HG03097 (cell line): Measurements from ENCODE around the gene PXK.
"Not testable (repeated sequence)": the region's sequence is repeated elsewhere in the genome, so short reads cannot be mapped to it uniquely, and the experiment has no call there.

Source experiments
- ATAC-seq: cut with Tn5 transposase; IDR thresholded peaks from one replicate; pipeline ENCODE4 v1.9.1; 2021; ENCODE audit not compliant: unreplicated experiment, low FRiP score

The PXK gene

DNA sequence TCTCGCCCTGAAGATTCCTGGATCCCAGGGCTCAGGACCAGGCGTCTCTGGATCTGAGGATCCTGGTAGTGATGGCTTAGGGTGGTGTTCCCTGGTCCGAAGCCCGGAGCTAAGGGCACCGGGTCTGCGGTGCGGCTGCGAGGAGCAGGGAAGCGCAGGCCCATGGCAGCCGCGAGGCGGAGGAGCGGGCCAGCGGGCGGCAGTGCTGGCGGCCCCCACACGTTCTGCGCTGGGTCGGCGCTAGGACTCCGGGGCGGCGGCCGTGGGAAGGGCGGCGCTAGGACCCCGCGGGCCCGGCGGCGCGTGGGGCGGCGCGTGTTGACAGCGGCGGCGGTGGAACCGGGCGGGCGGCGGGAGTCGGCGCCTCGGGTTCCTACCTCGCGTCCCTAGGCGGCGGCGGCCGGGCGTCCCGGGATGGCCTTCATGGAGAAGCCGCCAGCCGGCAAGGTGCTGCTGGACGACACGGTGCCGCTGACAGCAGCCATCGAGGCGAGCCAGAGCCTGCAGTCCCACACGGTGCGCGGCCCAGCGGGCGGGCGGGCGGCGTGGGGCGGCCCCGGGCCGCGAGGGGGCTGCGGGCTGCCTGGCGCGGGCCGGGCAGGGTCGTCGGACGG lies at the start of gene PXK:
TSS of gene PXK (plus strand) at position 318 of the 614 bp plus-strand sequence. CDS start at position 415, 97 bp downstream.
- ATAC-seq: peak; percentile 75

DNA sequence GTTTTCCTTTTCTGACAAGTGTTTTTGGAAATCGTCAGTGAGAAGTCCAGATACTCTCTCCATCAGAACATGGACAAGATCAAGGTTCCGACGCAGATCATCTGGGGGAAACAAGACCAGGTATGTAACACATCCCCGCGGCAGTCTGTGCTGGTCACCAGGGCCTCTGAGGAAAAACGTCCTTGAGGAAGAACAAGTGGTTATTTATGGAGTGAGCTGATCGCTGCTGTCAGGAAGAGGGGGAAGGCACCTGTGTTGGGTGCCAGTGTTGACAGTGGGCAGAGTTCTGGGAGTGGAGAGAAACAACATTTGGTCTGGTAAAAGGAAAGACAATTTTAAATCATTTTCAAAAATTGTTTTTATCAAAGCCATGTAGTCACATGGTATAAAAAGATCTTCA lies 47.4 kb upstream of the PXK start:
- no peak for ATAC-seq

DNA sequence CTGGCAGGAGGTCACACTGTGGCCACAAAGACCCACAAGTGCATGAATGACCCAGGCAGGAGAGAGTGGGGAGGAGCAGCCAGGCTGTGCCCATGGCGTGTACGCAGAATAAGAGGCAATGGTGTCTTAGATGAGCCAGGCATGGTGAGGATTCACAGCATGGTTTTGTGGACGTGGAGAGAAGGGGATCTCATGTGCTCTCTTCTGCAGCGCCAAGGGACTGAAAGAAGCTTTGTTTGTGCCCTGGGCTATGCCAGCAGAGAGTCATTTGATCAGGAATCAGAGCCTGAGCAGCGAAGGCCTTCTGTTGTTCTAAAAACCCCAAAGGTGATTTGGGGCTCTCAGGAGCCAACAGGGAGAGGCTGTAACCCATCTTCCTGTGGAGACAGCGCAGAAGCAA lies 45.3 kb upstream of the PXK start:
- ATAC-seq: no peak

DNA sequence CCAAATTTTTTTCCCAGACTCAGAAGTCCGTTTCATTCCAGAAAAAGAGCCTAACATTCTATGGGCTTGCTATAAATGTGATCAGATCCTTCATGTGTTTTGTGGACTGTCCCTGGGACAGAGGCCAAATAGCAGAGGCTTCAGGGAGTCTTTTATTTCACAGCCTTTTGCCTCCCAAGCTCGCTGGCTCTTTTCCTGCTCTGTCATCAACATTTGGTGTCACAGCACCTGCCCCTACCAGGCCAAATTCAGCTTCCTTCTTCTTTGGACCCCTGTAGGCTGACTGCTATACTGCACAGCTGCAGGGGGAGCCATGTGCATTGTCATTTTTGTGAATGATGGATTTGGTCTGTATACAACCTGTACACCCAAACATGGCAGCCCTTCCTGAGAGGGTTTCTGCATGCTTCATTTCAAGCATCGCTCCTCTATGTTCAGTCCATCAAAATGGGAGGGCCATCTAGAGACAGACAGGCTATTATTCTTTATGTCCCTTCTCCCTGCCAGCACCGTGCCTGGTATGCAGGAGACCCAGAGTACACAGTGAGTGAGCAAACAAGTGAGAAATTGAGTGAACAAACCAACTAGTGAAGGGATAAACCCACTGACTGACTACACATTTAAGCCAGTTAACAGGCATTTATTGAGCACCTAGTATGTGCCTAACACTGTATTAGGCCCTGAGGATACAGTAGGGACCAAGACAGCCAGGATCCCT lies 44.5 kb upstream of the PXK start:
- ATAC-seq: no peak

DNA sequence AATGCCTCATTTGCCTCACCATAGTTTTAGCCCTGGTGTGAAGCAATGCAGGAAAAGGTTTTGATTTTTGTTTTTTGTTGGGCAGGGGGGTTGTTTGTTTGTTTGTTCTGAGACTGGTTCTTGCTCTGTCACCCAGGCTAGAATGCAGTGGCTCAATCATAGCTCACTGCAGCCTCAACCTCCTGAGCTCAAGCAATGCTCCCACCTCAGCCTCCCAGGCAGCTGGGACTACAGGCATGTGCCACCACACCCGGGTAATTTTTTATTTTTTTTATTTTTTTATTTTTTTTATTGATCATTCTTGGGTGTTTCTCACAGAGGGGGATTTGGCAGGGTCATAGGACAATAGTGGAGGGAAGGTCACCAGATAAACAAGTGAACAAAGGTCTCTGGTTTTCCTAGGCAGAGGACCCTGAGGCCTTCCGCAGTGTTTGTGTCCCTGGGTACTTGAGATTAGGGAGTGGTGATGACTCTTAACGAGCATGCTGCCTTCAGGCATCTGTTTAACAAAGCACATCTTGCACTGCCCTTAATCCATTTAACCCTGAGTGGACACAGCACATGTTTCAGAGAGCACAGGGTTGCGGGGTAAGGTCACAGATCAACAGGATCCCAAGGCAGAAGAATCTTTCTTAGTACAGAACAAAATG lies 43.6 kb upstream of the PXK start:
- not testable (repeated sequence) for ATAC-seq

DNA sequence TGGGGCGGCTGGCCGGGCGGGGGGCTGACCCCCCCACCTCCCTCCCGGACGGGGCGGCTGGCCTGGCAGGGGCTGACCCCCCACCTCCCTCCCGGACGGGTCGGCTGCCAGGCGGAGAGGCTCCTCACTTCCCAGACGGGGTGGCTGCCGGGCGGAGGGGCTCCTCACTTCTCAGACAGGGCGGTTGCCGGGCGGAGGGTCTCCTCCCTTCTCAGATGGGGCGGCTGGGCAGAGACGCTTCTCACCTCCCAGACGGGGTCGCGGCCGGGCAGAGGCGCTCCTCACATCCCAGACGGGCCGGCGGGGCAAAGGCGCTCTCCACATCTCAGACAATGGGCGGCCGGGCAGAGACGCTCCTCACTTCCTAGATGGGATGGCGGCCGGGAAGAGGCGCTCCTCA lies 42.2 kb upstream of the PXK start:
- not testable (repeated sequence) for ATAC-seq

DNA sequence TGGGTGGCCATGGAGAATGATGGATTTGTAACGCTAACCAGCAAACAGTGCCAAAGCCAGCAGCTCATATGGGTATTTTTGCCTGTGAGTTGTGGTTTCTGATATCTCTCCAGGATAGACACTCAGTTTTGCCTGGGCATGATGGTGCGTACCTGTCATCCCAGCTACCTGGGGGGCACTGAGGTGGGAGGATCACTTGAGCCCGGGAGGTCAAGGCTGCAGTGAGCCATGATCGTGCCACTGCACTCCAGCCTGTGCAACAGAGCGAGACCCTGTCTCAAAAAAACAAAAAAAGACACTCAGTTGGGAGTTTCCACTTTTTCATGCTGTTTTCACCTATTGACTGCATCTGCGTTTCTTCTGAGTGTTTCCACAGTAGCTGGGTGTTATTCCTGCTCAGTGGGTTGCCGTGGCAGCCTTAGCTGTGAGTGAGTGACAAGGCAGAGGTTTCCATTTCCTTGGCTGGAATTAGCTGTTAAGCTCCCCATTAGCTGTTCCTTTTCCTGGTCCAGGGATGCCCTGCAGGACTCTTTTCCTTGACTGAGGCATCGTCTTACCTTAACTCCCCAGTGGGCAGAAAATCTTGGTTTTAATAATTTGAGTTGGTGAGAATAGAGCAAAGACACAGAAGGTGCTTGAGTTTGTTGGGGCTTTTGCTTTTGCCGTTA lies 40.9 kb upstream of the PXK start:
- no peak for ATAC-seq

DNA sequence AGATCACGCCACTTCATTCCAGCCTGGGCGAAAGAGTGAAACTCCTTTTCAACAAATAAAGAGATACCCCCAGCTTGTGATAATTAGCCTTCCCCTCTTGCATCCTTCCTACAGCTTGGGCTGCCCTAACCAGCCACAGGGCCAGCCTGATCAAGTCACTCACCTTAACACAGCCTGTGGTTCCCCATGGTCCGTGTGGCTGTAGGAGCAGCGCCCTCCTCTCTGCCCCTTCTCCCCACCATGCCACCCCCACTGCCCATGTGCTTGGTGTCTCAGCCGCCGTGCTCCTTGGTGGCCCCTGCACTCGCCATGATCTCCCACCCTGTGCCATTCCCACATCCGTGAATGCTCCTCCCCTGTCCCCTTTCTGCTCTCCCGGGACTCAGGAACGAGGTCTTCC lies 39.8 kb upstream of the PXK start:
- no peak for ATAC-seq

DNA sequence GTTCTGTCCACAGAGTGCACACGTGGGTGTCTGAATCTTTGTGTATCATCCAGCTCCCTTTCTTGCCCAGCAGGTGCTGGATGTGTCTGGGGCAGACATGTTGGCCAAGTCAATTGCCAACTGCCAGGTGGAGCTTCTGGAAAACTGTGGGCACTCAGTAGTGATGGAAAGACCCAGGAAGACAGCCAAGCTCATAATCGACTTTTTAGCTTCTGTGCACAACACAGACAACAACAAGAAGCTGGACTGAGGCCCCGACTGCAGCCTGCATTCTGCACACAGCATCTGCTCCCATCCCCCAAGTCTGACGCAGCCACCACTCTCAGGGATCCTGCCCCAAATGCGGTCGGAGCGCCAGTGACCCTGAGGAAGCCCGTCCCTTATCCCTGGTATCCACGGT lies 39.2 kb upstream of the PXK start:
- no peak for ATAC-seq

DNA sequence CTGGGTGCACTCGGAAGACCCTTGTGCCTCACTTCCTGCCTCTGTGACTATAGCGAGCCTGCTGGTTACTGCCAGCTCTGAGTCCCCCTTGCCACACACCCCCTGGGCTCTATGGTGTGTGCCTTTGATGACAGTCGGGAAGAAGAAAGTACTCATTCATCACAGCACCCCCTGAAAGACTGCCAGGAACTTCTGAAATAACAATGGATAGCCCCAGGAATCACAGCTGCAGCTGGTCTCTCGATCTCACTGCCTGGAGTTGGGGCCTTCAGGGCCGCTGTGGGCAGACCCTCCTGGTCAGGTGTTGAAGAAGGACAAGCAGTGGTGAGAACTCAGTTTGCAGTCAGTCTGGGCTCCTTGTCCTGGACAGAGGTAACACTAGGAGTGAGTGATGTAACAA lies 36.4 kb upstream of the PXK start:
- ATAC-seq: no peak

DNA sequence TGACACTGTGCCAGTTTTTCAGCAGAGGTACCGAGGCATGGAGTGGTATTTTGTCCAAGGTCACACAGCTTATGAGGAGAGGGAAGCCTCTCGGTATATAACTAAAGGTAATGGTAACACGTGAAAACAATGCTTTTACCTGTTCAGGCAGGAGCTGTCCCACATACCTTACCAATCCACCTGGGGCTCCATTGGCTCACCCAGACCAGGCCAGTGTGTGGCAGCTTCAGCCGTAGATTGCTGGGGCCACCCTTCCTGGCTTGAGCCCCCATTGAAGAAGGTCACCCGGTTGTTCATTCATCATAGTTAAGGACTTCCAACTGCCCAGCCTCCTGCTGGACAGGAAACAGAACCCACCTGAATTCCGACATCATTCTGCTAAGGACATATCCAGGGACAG lies 35.8 kb upstream of the PXK start:
- ATAC-seq: no peak

DNA sequence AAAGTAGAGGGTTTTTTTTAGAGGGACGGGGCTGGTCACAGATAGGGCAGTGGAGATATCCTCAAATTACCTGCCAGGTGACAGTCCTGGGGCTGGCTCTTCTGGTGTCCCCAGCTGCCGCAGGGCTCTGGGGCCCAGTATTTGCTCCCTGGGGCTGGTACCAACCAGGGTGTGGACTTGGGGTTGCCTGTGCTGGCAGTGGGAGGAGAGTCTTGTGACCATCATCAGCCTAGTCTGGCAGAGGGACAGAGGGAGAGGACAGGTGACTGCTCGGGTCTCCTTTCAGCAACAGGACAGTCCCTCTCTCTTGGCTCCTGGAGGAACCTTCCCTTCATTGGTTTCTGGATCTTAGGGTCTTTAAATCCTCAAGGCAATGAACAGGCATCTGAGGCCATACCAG lies 34.5 kb upstream of the PXK start:
- ATAC-seq: no peak

DNA sequence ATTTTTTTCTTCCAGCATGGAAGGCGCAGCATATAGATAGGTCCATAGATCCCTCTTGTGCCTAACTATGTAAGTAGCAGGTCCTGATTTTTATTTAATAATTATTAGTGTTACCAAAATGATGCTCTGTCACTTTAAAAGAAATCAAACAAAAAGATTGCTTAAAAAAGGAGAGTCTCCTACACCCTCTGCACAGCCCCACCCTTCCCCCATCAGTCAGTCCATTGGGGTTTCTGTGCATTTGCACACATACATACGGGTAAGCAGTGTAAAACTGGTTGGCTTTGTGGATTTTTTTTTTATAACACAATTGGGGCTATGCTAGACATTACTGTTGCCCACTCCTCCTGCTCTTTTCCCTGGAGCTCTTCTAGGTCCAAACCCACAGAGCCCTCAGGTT lies 33.6 kb upstream of the PXK start:
- no peak for ATAC-seq

DNA sequence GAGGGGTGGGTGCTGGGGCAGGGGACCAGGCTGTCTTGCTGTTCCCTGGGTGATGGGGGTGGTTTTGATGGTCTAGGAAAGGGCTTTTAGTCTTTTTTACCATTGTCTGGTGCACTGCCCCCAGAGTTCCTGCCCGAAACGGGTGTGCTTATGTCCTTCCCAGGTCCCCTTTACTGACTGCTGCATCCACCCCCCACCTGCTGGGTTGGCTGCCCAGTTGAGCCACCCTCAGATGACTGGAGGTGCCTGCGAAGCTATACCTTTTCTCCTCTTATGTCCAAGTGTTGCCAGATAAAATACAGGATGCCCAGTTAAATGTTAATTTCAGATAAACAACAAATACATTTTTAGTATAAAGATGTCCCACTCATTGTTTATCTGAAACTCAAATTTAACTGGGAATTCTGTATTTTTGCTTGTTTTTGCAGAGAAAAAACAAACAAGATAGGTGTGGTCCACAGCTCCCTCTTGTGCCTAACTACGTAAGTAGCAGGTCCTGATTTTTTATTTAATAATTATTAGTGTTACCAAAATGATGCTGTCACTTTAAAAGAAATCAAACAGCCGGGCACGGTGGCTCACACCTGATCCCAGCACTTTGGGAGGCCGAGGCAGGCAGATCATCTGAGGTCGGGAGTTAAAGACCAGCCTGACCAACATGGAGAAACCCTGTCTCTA lies 32.7 kb upstream of the PXK start:
- ATAC-seq: no peak

DNA sequence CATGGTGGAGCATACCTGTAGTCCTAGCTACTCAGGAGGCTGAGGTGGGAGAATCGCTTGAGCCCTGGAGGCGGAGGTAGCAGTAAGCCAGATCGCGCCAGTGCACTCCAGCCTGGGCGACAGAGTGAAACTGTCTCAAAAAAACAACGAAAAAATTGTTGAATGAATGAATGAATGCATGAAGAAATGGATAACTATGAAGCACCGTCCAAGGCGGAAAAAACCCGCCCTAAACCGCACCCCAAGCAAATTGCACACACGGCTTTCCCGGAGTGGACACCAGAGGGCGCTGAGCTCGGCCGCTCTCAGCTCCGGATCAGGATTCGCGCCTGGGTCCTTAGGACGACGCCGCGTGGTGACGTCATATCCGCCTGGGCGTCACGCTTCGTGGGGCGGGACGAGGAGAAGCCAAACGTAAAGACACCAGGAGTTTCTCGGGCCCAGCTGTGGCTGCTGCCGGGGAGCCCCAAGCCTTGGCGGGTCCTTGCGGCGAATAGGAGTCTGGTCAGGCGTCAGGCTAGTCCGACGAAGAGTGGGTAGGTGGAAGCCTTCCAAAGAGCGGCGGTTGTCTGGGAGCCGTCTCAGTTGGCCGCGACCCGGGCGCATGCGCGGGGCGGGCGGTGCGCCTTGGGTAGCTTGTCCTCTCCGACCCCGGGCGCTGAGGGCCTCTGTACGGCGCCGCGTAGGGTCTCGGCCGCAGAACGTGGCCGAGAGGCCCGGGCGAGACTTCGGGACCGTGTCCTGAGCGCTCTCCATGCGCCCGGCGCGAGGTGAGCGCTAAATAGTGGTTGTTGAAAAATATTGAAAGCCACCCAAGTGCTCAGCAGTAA lies 26.6 kb upstream of the PXK start, which contains the start of the genes HTD2 and RPP14:
TSS of gene HTD2 (plus strand) at position 639 of the 830 bp plus-strand sequence. CDS start 11,094 bp downstream, outside the sequence.
TSS of gene RPP14 (plus strand) at position 364 of the 830 bp plus-strand sequence. CDS start 4,085 bp downstream, outside the sequence.
- peak; percentile 86 for ATAC-seq

DNA sequence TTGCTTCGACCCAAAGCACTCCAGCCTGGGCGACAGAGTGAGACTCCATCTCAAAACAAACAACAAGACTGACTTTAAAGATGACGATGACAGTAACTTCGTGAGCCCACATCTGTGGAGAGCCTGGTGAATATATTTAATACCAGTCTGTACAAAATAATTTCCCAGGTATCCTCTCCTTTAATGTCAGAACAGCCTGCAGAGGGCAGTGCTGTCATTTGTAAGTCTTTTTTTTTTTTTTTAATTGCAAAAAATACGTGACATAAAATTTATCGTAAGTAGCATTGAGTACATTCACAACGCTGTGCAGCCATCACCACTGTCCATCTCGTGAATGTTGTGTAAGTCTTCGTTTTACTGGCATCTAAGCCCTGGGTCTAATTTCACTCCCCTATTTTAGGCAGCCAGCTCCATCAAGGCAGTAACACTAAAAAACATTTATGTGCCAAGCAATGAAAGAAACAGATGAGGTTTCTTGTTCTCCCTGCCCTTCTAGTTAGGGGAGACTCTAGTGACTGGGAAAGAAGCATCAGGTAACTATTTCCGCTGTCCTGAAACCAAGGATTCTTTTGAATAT lies 25.0 kb upstream of the PXK start:
- no peak for ATAC-seq

DNA sequence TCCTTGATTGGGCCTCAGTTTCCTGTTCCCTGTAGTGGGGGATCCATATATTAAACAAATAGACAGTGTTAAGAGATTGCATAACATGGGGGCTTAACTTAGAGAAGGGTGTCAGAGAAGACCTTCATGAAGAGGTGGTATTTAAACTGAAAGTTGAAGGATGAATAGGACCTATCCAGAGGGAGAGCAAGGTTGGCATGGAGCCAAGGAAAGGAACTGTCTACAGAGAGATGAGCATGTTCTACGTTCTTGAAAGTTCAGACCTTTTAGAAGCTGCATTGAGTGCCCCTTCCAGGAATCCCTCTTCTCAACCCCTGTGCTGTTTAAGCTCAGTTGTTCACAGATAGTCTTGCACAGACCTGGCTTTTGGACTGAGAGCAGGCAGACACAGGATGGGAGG lies 24.0 kb upstream of the PXK start:
- no peak for ATAC-seq

DNA sequence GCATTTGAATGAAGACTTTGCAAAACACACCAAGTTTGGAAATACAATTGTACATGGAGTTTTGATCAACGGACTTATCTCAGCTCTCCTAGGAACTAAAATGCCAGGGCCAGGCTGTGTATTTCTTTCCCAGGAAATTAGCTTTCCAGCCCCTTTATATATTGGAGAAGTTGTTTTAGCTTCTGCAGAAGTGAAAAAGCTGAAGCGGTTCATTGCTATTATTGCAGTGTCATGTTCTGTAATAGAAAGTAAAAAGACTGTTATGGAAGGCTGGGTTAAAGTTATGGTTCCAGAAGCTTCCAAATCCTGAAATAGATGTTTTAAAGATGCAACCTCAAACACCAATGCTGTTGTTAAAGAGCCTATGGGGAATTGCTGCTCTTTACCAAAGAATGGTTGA lies 14.9 kb upstream of the PXK start:
- no peak for ATAC-seq

DNA sequence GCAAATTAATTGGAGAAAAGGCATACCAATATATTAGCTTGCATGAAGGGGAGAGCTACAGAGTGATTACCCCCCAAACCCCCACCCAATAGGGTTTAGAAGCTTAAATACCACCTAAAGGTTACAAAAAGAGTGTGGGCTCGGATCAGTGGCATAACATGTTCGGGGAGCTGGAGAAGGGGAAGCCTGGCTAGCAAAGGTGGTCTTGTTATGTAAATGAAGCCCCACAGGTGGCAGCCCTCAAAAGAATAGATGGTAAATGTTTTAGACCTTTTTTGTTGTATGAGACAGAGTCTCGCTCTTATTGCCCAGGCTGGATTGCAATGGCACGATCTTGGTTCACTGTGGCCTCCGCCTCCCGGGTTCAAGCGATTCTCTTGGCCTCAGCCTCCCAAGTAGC lies 10.9 kb upstream of the PXK start:
- no peak for ATAC-seq
